Stomach (tissue), 4 donors: Measurements from ENCODE around the gene ZNF780B.

Experiments used
- POLR2AphosphoS5 ChIP-seq, 3 donors: sonication (generic); formaldehyde crosslinking; IDR thresholded peaks; one replicate each; pipeline ENCODE4 v1.6.1; 2016; ENCODE audit warnings: antibody characterized with exemption in 3 of 3
- TF ChIP-seq, protein P1 (sequence below), 7 experiments: fragments of 450-650 bp in 4 of 7; fragments of 200-600 bp in 3 of 7; sonication (generic) in 3 of 7; IDR thresholded peaks; one replicate each; pipeline ENCODE4 v1.5.1; 2016 to 2019; ENCODE audit warnings: antibody characterized with exemption in 7 of 7, control low read depth in 2 of 7, mild to moderate bottlenecking in 1 of 7

DNA sequence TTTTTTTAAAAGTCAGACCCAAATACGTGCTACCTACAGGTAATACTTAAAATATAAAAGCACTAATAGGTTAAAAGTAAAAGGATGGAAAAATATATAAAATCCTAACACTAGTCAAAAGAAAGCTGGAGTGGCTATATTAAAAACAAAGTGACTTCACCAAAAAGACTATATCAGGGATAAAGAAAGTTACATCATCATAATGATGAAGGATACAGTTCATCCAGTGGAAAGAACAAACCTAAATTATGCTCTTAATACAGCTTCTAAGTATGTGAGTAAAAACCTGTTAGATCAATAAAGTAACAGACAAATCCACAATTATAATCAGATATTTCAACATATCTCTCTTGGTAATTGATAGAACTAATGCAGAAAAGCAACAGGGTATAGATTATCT is 1.1 kb upstream of the ZNF780B start:
- no peak for TF ChIP-seq POLR2AphosphoS5 (IDR thresholded peaks at IDR 0.05)
- TF ChIP-seq, protein P1, sequence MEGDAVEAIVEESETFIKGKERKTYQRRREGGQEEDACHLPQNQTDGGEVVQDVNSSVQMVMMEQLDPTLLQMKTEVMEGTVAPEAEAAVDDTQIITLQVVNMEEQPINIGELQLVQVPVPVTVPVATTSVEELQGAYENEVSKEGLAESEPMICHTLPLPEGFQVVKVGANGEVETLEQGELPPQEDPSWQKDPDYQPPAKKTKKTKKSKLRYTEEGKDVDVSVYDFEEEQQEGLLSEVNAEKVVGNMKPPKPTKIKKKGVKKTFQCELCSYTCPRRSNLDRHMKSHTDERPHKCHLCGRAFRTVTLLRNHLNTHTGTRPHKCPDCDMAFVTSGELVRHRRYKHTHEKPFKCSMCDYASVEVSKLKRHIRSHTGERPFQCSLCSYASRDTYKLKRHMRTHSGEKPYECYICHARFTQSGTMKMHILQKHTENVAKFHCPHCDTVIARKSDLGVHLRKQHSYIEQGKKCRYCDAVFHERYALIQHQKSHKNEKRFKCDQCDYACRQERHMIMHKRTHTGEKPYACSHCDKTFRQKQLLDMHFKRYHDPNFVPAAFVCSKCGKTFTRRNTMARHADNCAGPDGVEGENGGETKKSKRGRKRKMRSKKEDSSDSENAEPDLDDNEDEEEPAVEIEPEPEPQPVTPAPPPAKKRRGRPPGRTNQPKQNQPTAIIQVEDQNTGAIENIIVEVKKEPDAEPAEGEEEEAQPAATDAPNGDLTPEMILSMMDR (IDR thresholded peaks at IDR 0.05): no peak
